HepG2 (cell line): ENCODE results near the gene SPINT4. TPM values are rescaled to one million over a fixed set of nuclear protein-coding genes. Genes with fewer than 3 reads are reported as not detected.

Experiments
- ATAC-seq: fragments of 200-7000 bp; cut with Tn5 transposase; 3 replicates; pipeline ENCODE4 v1.9.1; 2020; ENCODE audit warnings: mild to moderate bottlenecking, moderate library complexity
- BruUV-seq: library from RNA; stranded (reverse); fragments of 400-500 nt; replicated peaks from 2 replicates; lab custom pipeline; 2021; lab: Mats Ljungman, UMichigan
- CTCF ChIA-PET: fragments of 300-600 bp; formaldehyde crosslinking; extraction: SDS; loops from one replicate; lab custom pipeline; 2021; ENCODE audit warnings: low total read pairs, inconsistent platforms, low intra/inter-chr PET ratio; lab: Yijun Ruan, JAX
- POLR2A ChIA-PET: fragments of 350-600 bp; sonication (Branson Sonifier 250); formaldehyde crosslinking; loops from one replicate; lab custom pipeline; 2020; ENCODE audit warnings: antibody characterized with exemption, inconsistent platforms; lab: Yijun Ruan, JAX
- DNase-seq: peaks from one replicate; pipeline ENCODE4 v3.0.0-alpha.2; 2015; ENCODE audit warnings: low spot score
- FAIRE-seq: peaks from 3 replicates; lab custom pipeline; 2011; peaks lifted over from hg19 to GRCh38; lab: Jason Lieb, UNC
- H2AFZ ChIP-seq: one replicate; pipeline ENCODE4 v1.6.1; 2011; ENCODE audit warnings: low read length, inconsistent platforms
- H3K27ac ChIP-seq: fragments of 300-600 bp; 3 replicates; pipeline ENCODE4 v1.8.0; 2011; ENCODE audit warnings: mixed run types, mild to moderate bottlenecking, mixed read lengths, low read length, inconsistent platforms; ENCODE audit not compliant: insufficient read depth; ENCODE audit errors: extremely low read length
- H3K27me3 ChIP-seq, 2 experiments: fragments of 200-600 bp in 1 of 2; 2 replicates in 1 of 2; 3 replicates in 1 of 2; pipeline versions ENCODE4 v1.6.0 to v1.8.0; 2011; ENCODE audit warnings: low read length in 2 of 2, mild to moderate bottlenecking in 2 of 2, moderate library complexity in 2 of 2, inconsistent platforms in 1 of 2; ENCODE audit not compliant: insufficient read depth in 2 of 2, control insufficient read depth in 1 of 2
- H3K36me3 ChIP-seq, 2 experiments: fragments of 200-600 bp in 1 of 2; replicated peaks in 1 of 2; 2 replicates in 1 of 2; 3 replicates in 1 of 2; pipeline versions ENCODE4 v1.5.1 to v1.8.0; 2011; ENCODE audit warnings: low read length in 2 of 2, inconsistent platforms in 1 of 2; ENCODE audit not compliant: insufficient read depth in 2 of 2, control insufficient read depth in 1 of 2
- H3K4me1 ChIP-seq: 2 replicates; pipeline ENCODE4 v1.5.1; 2012; ENCODE audit warnings: low read length, inconsistent platforms; ENCODE audit not compliant: insufficient read depth
- H3K4me2 ChIP-seq: 2 replicates; pipeline ENCODE4 v1.6.0; 2011; ENCODE audit warnings: low read depth, low read length, inconsistent platforms
- H3K4me3 ChIP-seq, 3 experiments: fragments of 200-600 bp in 1 of 3; sonication (generic), shearing (Covaris generic) in 1 of 3; replicated peaks in 1 of 3; 2 replicates each; pipeline ENCODE4 v1.5.1; 2011 to 2016; ENCODE audit warnings: low read length in 3 of 3, inconsistent platforms in 2 of 3, low read depth in 2 of 3, mild to moderate bottlenecking in 2 of 3, control low read depth in 1 of 3, mixed read lengths in 1 of 3; ENCODE audit not compliant: insufficient read depth in 1 of 3
- H3K79me2 ChIP-seq: one replicate; pipeline ENCODE4 v1.6.1; 2011; ENCODE audit warnings: low read length, inconsistent platforms; ENCODE audit not compliant: insufficient read depth
- H3K9ac ChIP-seq: 2 replicates; pipeline ENCODE4 v1.6.0; 2011; ENCODE audit warnings: mild to moderate bottlenecking, low read depth, low read length, inconsistent platforms; ENCODE audit not compliant: insufficient read depth
- H3K9me3 ChIP-seq: 2 replicates; pipeline ENCODE4 v1.5.1; 2012; ENCODE audit warnings: mild to moderate bottlenecking, low read length
- H4K20me1 ChIP-seq: 2 replicates; pipeline ENCODE4 v1.6.0; 2011; ENCODE audit warnings: inconsistent platforms, mild to moderate bottlenecking, low read length, moderate library complexity; ENCODE audit not compliant: insufficient read depth
- ELF4 ChIP-seq: sonication (generic); formaldehyde crosslinking; IDR thresholded peaks from 2 replicates; pipeline ENCODE4 v1.5.0; 2020; ENCODE audit warnings: missing genetic modification reagents, mild to moderate bottlenecking, moderate library complexity, borderline replicate concordance
- KLF16 ChIP-seq, 2 experiments: sonication (generic) in 1 of 2; formaldehyde crosslinking in 1 of 2; IDR thresholded peaks; 2 replicates each; pipeline versions ENCODE4 v1.6.1 to v1.8.0; 2016 to 2023; ENCODE audit warnings: missing genetic modification reagents in 2 of 2, missing compliant biosample characterization in 1 of 2
- NR2F2 ChIP-seq: IDR thresholded peaks from 2 replicates; pipeline ENCODE4 v1.6.1; 2012; ENCODE audit warnings: low read depth, inconsistent platforms, borderline replicate concordance
- XBP1 ChIP-seq: sonication (generic); formaldehyde crosslinking; IDR thresholded peaks from 2 replicates; pipeline ENCODE4 v1.5.0; 2020; ENCODE audit warnings: missing genetic modification reagents
- ZBTB3 ChIP-seq: sonication (generic); formaldehyde crosslinking; IDR thresholded peaks from 2 replicates; pipeline ENCODE4 v1.4.0; 2020; ENCODE audit warnings: low read depth, mild to moderate bottlenecking, moderate library complexity, missing genetic modification reagents, borderline replicate concordance
- ZNF136 ChIP-seq: sonication (generic); formaldehyde crosslinking; IDR thresholded peaks from 2 replicates; pipeline ENCODE4 v1.8.1; 2022; ENCODE audit warnings: low read depth, mild to moderate bottlenecking, moderate library complexity, missing genetic modification reagents
- ZNF607 ChIP-seq: sonication (generic); formaldehyde crosslinking; IDR thresholded peaks from 2 replicates; pipeline ENCODE4 v1.5.1; 2020; ENCODE audit warnings: missing genetic modification reagents, mild to moderate bottlenecking, borderline replicate concordance
- ZNF672 ChIP-seq: sonication (generic); formaldehyde crosslinking; IDR thresholded peaks from 2 replicates; pipeline ENCODE4 v1.8.1; 2022; ENCODE audit warnings: missing genetic modification reagents
- ZNF775 ChIP-seq: sonication (generic); formaldehyde crosslinking; IDR thresholded peaks from 2 replicates; pipeline ENCODE4 v1.4.0; 2020; ENCODE audit warnings: missing genetic modification reagents, mild to moderate bottlenecking, moderate library complexity, borderline replicate concordance
- WGBS: methylation state at CpG from one replicate; pipeline ENCODE4 v1.1.6; 2017; ENCODE audit warnings: low lambda C conversion rate; 5-methylcytosine and 5-hydroxymethylcytosine counted together
- in situ Hi-C: cut with HindIII; loops from 2 replicates; pipeline ENCODE4 v1.10.0; 2017; ENCODE audit warnings: low pct_unique_long_range_greater_than_20kb; ENCODE audit not compliant: extremely low pct_ligation_motif_present
- intact Hi-C: fragments of 100-400 bp; cut with micrococcal nuclease; formaldehyde crosslinking; loops from one replicate; pipeline ENCODE4 v1.10.0; 2022; ENCODE audit not compliant: unreplicated experiment
- polyA plus RNA-seq, 8 experiments: library from polyadenylated mRNA; depleted of rRNA in 3 of 8; stranded (reverse) in 7 of 8; unstranded in 1 of 8; fragments of >200 nt; fragmentation: Illumina TruSeq in 4 of 8; extraction: Trizol in 4 of 8; gene quantifications; 2 replicates each; pipeline versions ENCODE4 v1.2.1 to v1.2.3, GENCODE V29; 2011 to 2016; ENCODE audit warnings: low read depth in 4 of 8, missing spikeins in 1 of 8, mixed read lengths in 1 of 8; ENCODE audit not compliant: insufficient read depth in 1 of 8
- total RNA-seq, 5 experiments: library from RNA; depleted of rRNA; stranded (reverse); fragments of >200 nt; fragmentation: Illumina TruSeq; extraction: Trizol; gene quantifications; 2 replicates each; pipeline ENCODE4 v1.2.3, GENCODE V29; 2016; ENCODE audit warnings: low read depth in 1 of 5
- TF ChIP-seq, protein P1 (sequence below): sonication (generic); formaldehyde crosslinking; conservative IDR thresholded peaks from 2 replicates; pipeline ENCODE4 v1.5.0; 2020; ENCODE audit warnings: missing genetic modification reagents
- TF ChIP-seq, protein P2 (sequence below): sonication (generic); formaldehyde crosslinking; IDR thresholded peaks from 2 replicates; pipeline ENCODE4 v1.8.0; 2022; ENCODE audit warnings: missing genetic modification reagents, mild to moderate bottlenecking, inconsistent platforms, borderline replicate concordance

SPINT4 gene
- total and polyA plus RNA-seq, 2 of the 13 experiments (the other 11 are each of a cell fraction or from before 2014, with no cell fraction given) = not detected

DNA sequence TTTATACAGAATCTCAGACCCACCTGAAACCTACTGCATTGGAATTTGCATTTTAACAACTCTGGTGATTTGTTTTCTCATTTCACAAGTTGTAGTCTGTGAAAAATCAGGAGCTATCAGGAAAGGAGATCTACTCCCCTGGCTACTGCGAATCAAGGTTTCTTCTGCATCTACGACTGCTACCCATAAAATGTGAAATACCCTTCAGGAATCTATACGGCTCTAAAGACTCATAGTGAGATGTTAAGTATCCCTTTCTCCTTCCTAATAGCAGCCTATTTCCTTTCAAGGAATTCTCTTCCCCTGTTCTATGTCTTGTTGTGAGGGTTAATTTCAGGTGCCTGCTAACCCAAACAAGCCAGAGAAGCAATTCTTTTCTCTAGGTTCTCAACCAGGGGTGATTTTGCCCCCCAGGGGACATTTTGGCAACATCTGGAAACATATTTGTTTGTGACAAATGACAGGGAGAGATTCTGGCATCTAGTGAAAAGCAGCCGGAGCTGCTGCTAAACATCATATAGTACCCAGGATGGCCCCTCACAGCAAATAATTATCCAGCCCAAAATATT is 43.2 kb downstream of the SPINT4 start:
- in situ Hi-C loops = no loop called here

More for the DNA sequence above, 43.2 kb downstream of the SPINT4 start:
- Histone ChIP-seq H4K20me1 (no peaks in the 10 kb centered on the region), H2AFZ (no peak overlapping the region), H3K79me2 (no peaks in the 10 kb centered on the region), H3K27ac (no peak overlapping the region), H3K36me3 (no peaks in the 10 kb centered on the region), H3K9ac (no peak overlapping the region), H3K27me3 (peaks cover 0 to 21% of the 10 kb centered on the region in 2 experiments; a peak in 3 of 5 replicates), H3K4me1 (no peaks in the 10 kb centered on the region), H3K4me2 (no peak overlapping the region), H3K4me3 (no peak overlapping the region), H3K9me3 (no peaks in the 10 kb centered on the region)
- WGBS = 2% methylated on average over 4 of the region's 4 CpGs
- CTCF ChIA-PET = no interaction called here
- intact Hi-C loops = loop anchor here (2.0 kb wide), 1 partner anchor 19 kb away; no protein-coding TSS in a partner anchor
- FAIRE-seq (no peak), DNase-seq (no peak), ATAC-seq (no peak)
- BruUV-seq = no TSS peak
- POLR2A ChIA-PET = no interaction called here
- TF ChIP-seq ZNF672 (CRISPR knock-in tag) (no peak), ZNF607 (CRISPR knock-in tag) (no peak), KLF16 (CRISPR knock-in tag; IDR thresholded peaks at IDR 0.05) (no peak), XBP1 (no peak), ZNF136 (CRISPR knock-in tag) (no peak), ZBTB3 (CRISPR knock-in tag) (no peak), ELF4 (no peak), NR2F2 (no peak), ZNF775 (no peak)
- TF ChIP-seq, protein P1, sequence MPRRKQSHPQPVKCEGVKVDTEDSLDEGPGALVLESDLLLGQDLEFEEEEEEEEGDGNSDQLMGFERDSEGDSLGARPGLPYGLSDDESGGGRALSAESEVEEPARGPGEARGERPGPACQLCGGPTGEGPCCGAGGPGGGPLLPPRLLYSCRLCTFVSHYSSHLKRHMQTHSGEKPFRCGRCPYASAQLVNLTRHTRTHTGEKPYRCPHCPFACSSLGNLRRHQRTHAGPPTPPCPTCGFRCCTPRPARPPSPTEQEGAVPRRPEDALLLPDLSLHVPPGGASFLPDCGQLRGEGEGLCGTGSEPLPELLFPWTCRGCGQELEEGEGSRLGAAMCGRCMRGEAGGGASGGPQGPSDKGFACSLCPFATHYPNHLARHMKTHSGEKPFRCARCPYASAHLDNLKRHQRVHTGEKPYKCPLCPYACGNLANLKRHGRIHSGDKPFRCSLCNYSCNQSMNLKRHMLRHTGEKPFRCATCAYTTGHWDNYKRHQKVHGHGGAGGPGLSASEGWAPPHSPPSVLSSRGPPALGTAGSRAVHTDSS (CRISPR knock-in tag) = no peak
- TF ChIP-seq, protein P2, sequence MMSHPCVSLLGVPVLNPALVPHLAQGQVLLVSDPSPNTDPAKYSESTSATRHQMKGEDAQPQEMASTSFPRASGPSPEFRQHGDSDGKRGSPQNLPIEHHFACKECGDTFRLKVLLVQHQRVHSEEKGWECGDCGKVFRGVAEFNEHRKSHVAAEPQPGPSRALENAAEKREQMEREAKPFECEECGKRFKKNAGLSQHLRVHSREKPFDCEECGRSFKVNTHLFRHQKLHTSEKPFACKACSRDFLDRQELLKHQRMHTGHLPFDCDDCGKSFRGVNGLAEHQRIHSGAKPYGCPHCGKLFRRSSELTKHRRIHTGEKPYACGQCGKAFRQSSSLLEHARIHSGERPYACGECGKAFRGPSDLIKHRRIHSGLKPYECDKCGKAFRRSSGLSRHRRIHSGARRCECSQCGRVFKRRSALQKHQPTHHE (CRISPR knock-in tag) = no peak
